Mucosa of rectum (tissue), 2 donors: Measurements from ENCODE around the gene PARN.

Source experiments
- H3K27ac ChIP-seq, 2 donors: one replicate each; pipeline ENCODE4 v1.7.0; 2013; ENCODE audit warnings: inconsistent platforms in 2 of 2, low read depth in 2 of 2, low read length in 2 of 2
- H3K27me3 ChIP-seq, 2 donors: one replicate each; pipeline ENCODE4 v1.7.0; 2013; ENCODE audit warnings: low read length in 2 of 2; ENCODE audit not compliant: control insufficient read depth in 2 of 2, insufficient read depth in 2 of 2
- H3K36me3 ChIP-seq, 2 donors: one replicate each; pipeline ENCODE4 v1.7.0; 2013; ENCODE audit warnings: low read length in 2 of 2; ENCODE audit not compliant: control insufficient read depth in 2 of 2, insufficient read depth in 2 of 2
- H3K4me1 ChIP-seq, 2 donors: one replicate each; pipeline ENCODE4 v1.7.0; 2013; ENCODE audit warnings: low read length in 2 of 2, mild to moderate bottlenecking in 1 of 2; ENCODE audit not compliant: control insufficient read depth in 2 of 2, insufficient read depth in 2 of 2
- H3K4me3 ChIP-seq, 2 donors: one replicate each; pipeline ENCODE4 v1.7.0; 2013; ENCODE audit warnings: low read length in 2 of 2
- H3K9ac ChIP-seq, 2 donors: one replicate each; pipeline ENCODE4 v1.7.0; 2013; ENCODE audit warnings: low read length in 2 of 2, low read depth in 1 of 2, mild to moderate bottlenecking in 1 of 2
- H3K9me3 ChIP-seq, 2 donors: one replicate each; pipeline ENCODE4 v1.7.0; 2013; ENCODE audit warnings: low read length in 2 of 2; ENCODE audit not compliant: control insufficient read depth in 2 of 2
- donor health status: healthy.
- donor health status: Normal muscosa, but diverticular disease.

PARN gene

GRCh38 chr16:14629919-14630619 is at the start of gene PARN:
PARN (minus strand) TSS chr16:14630260; CDS start chr16:14630125, 135 bp downstream.
- Histone ChIP-seq H3K27me3 (no peaks in the 10 kb centered on the region), H3K9me3 (no peaks in the 10 kb centered on the region), H3K4me1 (peaks cover 26 to 33% of the 10 kb centered on the region in 2 donors), H3K9ac (peak within 1 kb of the TSS; percentile 99), H3K27ac (peak within 1 kb of the TSS; percentile 94 to 96), H3K4me3 (peak within 1 kb of the TSS; percentile 87 to 88), H3K36me3 (peaks cover 18 to 24% of the 10 kb centered on the region in 2 donors)

- H3K36me3 ChIP-seq: peaks cover 13% of the 10 kb centered on the region in 2 donors
- H3K4me1 ChIP-seq: no peaks in the 10 kb centered on the region
- no peak overlapping the region for H3K9ac ChIP-seq
- no peaks in the 10 kb centered on the region for H3K27me3 ChIP-seq
- no peak overlapping the region for H3K27ac ChIP-seq
- no peak overlapping the region for H3K4me3 ChIP-seq
- no peaks in the 10 kb centered on the region for H3K9me3 ChIP-seq
Measured at GRCh38 chr16:14678748-14679497, 48.9 kb upstream of the PARN start.

GRCh38 chr16:14677627-14678026 is 47.6 kb upstream of the PARN start:
- no peak overlapping the region for H3K27ac ChIP-seq
- H3K36me3 ChIP-seq: peaks cover 10 to 13% of the 10 kb centered on the region in 2 donors
- H3K4me3 ChIP-seq: no peak overlapping the region
- no peak overlapping the region for H3K9ac ChIP-seq
- peaks cover under 1 to 5% of the 10 kb centered on the region in 2 donors for H3K4me1 ChIP-seq
- H3K27me3 ChIP-seq: no peaks in the 10 kb centered on the region
- no peaks in the 10 kb centered on the region for H3K9me3 ChIP-seq

- no peaks in the 10 kb centered on the region for H3K9me3 ChIP-seq
- H3K36me3 ChIP-seq: peaks cover 10 to 13% of the 10 kb centered on the region in 2 donors
- peaks cover 11 to 15% of the 10 kb centered on the region in 2 donors for H3K4me1 ChIP-seq
- H3K4me3 ChIP-seq: no peak overlapping the region
- H3K9ac ChIP-seq: no peak overlapping the region
- no peak overlapping the region for H3K27ac ChIP-seq
- H3K27me3 ChIP-seq: no peaks in the 10 kb centered on the region
Measured at GRCh38 chr16:14676633-14677032, 46.6 kb upstream of the PARN start.

GRCh38 chr16:14672403-14672971 is 42.4 kb upstream of the PARN start:
- H3K9ac ChIP-seq: peak overlapping the region; percentile 45 to 65

GRCh38 chr16:14669776-14670175 is 39.7 kb upstream of the PARN start:
- Histone ChIP-seq H3K27me3 (no peaks in the 10 kb centered on the region), H3K4me3 (no peak overlapping the region), H3K9me3 (no peaks in the 10 kb centered on the region), H3K27ac (peak overlapping the region; percentile 78 to 93), H3K36me3 (peaks cover 23 to 24% of the 10 kb centered on the region in 2 donors), H3K9ac (no peak overlapping the region), H3K4me1 (peaks cover 38 to 50% of the 10 kb centered on the region in 2 donors)

More at GRCh38 chr16:14672403-14672971, 42.4 kb upstream of the PARN start:
- Histone ChIP-seq H3K36me3 (peaks cover 8 to 11% of the 10 kb centered on the region in 2 donors), H3K9me3 (no peaks in the 10 kb centered on the region), H3K27me3 (no peaks in the 10 kb centered on the region), H3K27ac (peak overlapping the region; percentile 85 to 88), H3K4me3 (peak overlapping the region in 1 of 2 donors; percentile 48), H3K4me1 (peaks cover 37 to 46% of the 10 kb centered on the region in 2 donors)

- H3K9me3 ChIP-seq: no peaks in the 10 kb centered on the region
- peaks cover 28 to 34% of the 10 kb centered on the region in 2 donors for H3K36me3 ChIP-seq
- H3K27me3 ChIP-seq: no peaks in the 10 kb centered on the region
- peak overlapping the region; percentile 91 to 93 for H3K27ac ChIP-seq
- peaks cover 38 to 50% of the 10 kb centered on the region in 2 donors for H3K4me1 ChIP-seq
- peak overlapping the region; percentile 47 to 60 for H3K9ac ChIP-seq
- H3K4me3 ChIP-seq: peak overlapping the region in 1 of 2 donors; percentile 37
Measured at GRCh38 chr16:14668556-14669223, 38.6 kb upstream of the PARN start.

- Histone ChIP-seq H3K27me3 (no peaks in the 10 kb centered on the region), H3K4me1 (peaks cover 37 to 45% of the 10 kb centered on the region in 2 donors), H3K27ac (peak overlapping the region; percentile 91 to 93), H3K4me3 (peak overlapping the region; percentile 12 to 37), H3K9me3 (no peaks in the 10 kb centered on the region), H3K36me3 (peaks cover 33 to 39% of the 10 kb centered on the region in 2 donors), H3K9ac (peak overlapping the region; percentile 47 to 60)
Measured at GRCh38 chr16:14667347-14668266, 37.5 kb upstream of the PARN start.

GRCh38 chr16:14658063-14658462 is 28.0 kb upstream of the PARN start:
- H3K27me3 ChIP-seq: no peaks in the 10 kb centered on the region
- no peaks in the 10 kb centered on the region for H3K9me3 ChIP-seq
- H3K36me3 ChIP-seq: peaks cover 22 to 38% of the 10 kb centered on the region in 2 donors
- peak overlapping the region; percentile 72 to 87 for H3K27ac ChIP-seq
- peak overlapping the region in 1 of 2 donors; percentile 40 for H3K9ac ChIP-seq
- H3K4me3 ChIP-seq: no peak overlapping the region
- peaks cover 11 to 25% of the 10 kb centered on the region in 2 donors for H3K4me1 ChIP-seq
